Stimulated activated memory B cell treated with anti-CD40 and anti-IgM and Interleukin-4, amounts not matched to agents 10 μg/mL and 1 μg/mL and 100 μg/mL, for 72 hours (primary cell): ENCODE results near the gene CHRNA10.
"Not testable (repeated sequence)": the region's sequence is repeated elsewhere in the genome, so short reads cannot be mapped to it uniquely, and the experiment has no call there.

ENCODE experiments used
- ATAC-seq: fragments of 150-1000 bp; cut with Tn5 transposase; 2 replicates; pipeline ENCODE4 v1.10.0; 2021
- H3K27ac Mint-ChIP-seq: one replicate; pipeline ENCODE4 v1.8.0; 2022; ENCODE audit warnings: mild to moderate bottlenecking, mixed read lengths
- H3K27me3 Mint-ChIP-seq: one replicate; pipeline ENCODE4 v1.8.0; 2022; ENCODE audit warnings: mixed read lengths
- H3K36me3 Mint-ChIP-seq: one replicate; pipeline ENCODE4 v1.8.0; 2022; ENCODE audit warnings: mixed read lengths
- H3K4me1 Mint-ChIP-seq: one replicate; pipeline ENCODE4 v1.8.0; 2022; ENCODE audit warnings: mixed read lengths
- H3K4me3 Mint-ChIP-seq: one replicate; pipeline ENCODE4 v1.8.0; 2022; ENCODE audit warnings: mild to moderate bottlenecking, moderate library complexity, mixed read lengths
- H3K9me3 Mint-ChIP-seq: one replicate; pipeline ENCODE4 v1.8.0; 2022; ENCODE audit warnings: mixed read lengths

Gene CHRNA10

DNA sequence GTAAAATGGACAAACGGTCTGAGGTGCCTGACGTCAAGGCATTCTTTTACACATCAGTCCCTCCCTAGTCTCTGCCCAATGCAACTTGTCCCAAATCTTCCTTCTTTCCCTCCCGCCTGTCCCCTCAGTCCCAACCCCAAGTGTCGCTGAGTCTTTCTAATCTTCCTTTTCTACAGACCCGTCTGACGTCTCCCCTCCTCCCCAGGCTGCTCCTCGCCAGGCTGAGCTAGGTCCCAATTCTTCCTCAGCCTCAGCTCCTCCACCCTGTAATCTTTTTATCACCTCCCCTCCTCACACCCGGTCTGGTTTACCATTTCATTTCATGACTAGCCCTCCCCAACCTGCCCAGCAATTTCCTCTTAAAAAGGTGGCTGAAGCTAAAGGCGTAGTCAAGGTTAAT, 21.8 kb downstream of the CHRNA10 start:
- H3K36me3 Mint-ChIP-seq, ATAC-seq, H3K27ac Mint-ChIP-seq, H3K4me3 Mint-ChIP-seq, H3K9me3 Mint-ChIP-seq, H3K4me1 Mint-ChIP-seq: not testable (repeated sequence)
- peaks cover 25% of the 10 kb centered on the region for H3K27me3 Mint-ChIP-seq

DNA sequence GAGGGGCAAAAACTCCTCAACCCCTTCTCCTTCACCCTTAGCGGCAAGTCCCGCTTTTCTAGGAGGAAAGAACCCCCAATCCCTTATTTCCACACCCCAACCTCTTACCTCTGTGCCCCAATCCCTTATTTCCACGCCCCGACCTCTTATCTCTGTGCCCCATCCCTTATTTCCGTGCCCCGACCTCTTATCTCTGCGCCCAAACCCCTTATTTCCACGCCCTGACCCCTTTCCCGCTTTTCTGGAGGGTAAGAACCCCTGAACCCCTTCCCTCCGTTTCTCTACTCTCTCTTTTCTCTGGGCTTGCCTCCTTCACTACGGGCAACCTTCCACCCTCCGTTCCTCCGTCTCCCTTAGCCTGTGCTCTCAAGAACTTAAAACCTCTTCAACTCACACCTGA, 22.3 kb downstream of the CHRNA10 start:
- H3K4me1 Mint-ChIP-seq: not testable (repeated sequence)

DNA sequence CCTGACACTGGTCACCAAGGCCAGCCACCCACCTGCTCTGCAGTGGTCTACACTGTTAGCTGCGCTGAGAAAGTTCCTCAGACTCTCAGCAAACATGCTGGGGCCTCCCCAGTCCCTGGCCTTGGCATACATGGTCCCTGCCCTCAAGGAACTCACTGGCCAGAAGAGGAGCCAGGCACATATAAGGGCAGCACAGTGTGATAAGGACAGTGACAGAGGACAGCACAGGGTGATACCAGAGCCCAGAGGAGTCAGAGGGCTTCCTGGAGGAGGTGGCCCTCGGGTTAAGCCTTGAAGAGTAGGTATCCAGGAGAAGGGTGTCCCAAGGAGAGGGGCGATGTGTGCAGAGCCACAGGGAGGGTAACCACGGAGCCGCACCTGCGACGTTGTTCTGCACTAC, 25.6 kb downstream of the CHRNA10 start:
- H3K4me3 Mint-ChIP-seq: no peak overlapping the region
- peaks cover 54% of the 10 kb centered on the region for H3K27me3 Mint-ChIP-seq
- H3K36me3 Mint-ChIP-seq: no peaks in the 10 kb centered on the region
- no peak for ATAC-seq
- no peak overlapping the region for H3K27ac Mint-ChIP-seq
- H3K9me3 Mint-ChIP-seq: peaks cover 2% of the 10 kb centered on the region
- peaks cover 7% of the 10 kb centered on the region for H3K4me1 Mint-ChIP-seq

More for the DNA sequence above, 22.3 kb downstream of the CHRNA10 start:
- not testable (repeated sequence) for H3K27ac Mint-ChIP-seq, H3K9me3 Mint-ChIP-seq, H3K36me3 Mint-ChIP-seq, H3K4me3 Mint-ChIP-seq, ATAC-seq
- peaks cover 30% of the 10 kb centered on the region for H3K27me3 Mint-ChIP-seq

DNA sequence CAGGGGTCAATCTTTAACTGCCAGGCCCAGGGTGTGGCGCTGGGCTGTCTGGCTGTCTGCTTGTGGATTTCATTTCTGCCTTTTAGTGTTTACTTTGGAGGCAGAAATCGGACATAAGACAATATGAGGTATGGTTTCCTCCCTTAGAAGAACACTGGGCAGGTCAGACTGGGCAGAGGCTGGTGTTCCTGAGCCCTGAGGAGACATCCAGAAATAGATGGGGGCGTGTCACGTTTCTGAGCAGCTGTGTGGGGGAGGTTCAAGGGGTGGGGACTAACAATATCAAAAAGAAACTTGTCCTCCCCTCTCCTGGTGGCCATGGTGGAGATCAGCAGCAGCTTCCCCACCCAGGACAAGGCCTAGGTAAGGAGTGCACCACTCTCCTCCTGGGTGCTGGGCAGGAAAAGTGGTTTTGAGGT, 26.4 kb downstream of the CHRNA10 start, which contains the start of gene ART1:
ART1 (plus strand) TSS at position 312 of the 419 bp plus-strand sequence. CDS start 14,086 bp downstream, outside the sequence.
- ATAC-seq: no peak
- peaks cover 2% of the 10 kb centered on the region for H3K9me3 Mint-ChIP-seq
- H3K4me3 Mint-ChIP-seq: no peak within 1 kb of the TSS
- H3K4me1 Mint-ChIP-seq: peaks cover 7% of the 10 kb centered on the region
- H3K36me3 Mint-ChIP-seq: no peaks in the 10 kb centered on the region
- H3K27me3 Mint-ChIP-seq: peaks cover 61% of the 10 kb centered on the region
- H3K27ac Mint-ChIP-seq: no peak within 1 kb of the TSS

DNA sequence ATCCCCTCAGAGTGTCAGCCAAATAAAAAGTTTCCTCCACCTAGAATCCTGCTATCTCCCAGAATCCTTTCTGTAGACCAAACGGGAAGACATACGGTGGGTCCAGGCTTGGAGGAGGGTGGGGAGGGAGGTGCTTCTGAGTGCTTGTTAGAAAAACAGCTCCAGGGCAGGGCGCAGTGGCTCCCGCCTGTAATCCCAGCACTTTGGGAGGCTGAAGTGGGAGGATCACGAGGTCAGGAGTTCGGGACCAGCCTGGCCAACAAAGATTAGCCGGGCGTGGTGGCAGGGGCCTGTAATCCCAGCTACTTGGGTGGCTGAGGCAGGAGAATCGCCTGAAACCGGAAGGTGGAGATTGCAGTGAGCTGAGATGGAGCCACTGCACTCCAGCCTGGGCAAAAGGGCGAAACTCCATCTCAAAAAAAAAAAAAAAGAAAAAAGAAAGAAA, 28.1 kb downstream of the CHRNA10 start:
- H3K27ac Mint-ChIP-seq, H3K4me1 Mint-ChIP-seq, H3K36me3 Mint-ChIP-seq, ATAC-seq, H3K9me3 Mint-ChIP-seq: not testable (repeated sequence)
- Mint-ChIP-seq H3K27me3 (peaks cover 78% of the 10 kb centered on the region), H3K4me3 (peak overlapping the region; percentile 64)

DNA sequence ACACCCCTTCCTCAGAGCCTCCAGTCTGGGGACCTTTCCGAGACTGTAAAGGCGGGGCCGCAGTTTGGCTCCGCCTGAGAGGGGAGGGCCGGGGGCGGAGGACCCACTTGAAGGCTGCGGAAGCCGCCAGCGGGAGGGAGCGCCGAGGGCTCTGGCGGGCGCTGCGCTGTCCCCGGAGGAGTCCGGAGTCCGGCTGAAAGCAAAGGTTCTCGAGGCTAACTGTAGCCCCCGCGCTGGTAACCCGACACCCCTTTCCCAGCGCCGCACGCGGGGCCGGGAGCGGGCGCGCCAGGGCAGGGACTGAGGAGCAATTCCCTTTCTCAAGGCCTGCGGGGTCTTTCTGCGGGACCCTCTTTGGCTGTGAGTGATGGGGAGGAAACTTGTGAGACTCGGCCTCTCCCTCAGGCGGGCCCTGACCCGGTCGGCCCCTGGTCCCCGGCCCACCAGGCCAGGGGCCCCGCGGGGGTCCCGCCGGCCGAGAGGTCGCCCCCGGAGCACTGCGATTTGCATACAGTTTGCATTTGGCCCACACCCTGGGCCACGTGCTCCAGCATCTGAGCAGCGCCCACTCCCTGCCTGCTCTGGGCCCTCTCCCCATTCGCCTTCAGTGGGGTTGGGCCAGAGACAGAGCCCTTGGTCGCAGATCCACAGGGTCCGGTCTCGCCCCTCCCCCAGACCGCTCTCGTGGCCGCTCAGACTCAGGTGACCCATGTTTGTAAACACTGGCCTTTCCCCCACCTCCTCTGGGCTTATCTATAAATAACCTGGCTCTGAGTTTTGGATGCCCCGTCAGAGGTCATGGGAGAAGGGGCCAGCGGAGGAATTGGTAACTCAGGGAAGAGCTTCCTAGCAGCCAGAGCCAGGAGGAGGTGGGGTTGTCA, 28.9 kb downstream of the CHRNA10 start:
- Mint-ChIP-seq H3K27me3 (peaks cover 86% of the 10 kb centered on the region), H3K9me3 (peaks cover 2% of the 10 kb centered on the region), H3K36me3 (no peaks in the 10 kb centered on the region)

DNA sequence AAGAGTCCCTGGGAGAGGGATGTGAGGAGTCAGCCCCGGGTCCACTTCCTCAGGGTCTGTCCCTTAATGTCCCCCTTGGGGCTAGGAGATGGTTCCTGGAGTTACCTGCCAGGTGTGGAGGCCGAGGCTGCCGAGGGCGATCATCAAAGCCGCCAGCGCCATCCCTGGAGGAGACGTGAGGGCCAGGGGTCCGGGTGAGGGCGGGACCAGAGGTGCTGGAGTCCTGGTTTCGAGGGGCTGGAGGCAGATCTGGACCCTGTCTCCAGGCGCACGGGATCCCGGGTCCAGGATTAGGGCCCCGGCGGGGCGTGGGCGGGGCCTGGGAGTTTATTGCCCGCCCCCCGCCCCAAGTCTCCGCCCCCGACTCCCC, 29.5 kb downstream of the CHRNA10 start, which contains the start of gene ART5:
ART5 (minus strand) TSS at position 292 of the 370 bp plus-strand sequence; CDS start at position 162, 130 bp downstream.
- Mint-ChIP-seq H3K4me3 (peak within 1 kb of the TSS; percentile 64), H3K27ac (peak within 1 kb of the TSS; percentile 45), H3K36me3 (no peaks in the 10 kb centered on the region), H3K4me1 (peaks cover 7% of the 10 kb centered on the region), H3K9me3 (peaks cover 2% of the 10 kb centered on the region), H3K27me3 (peaks cover 90% of the 10 kb centered on the region)
- ATAC-seq: no peak

More for the DNA sequence above, 28.9 kb downstream of the CHRNA10 start:
- H3K27ac Mint-ChIP-seq: peak overlapping the region; percentile 45
- peak overlapping the region; percentile 64 for H3K4me3 Mint-ChIP-seq
- peaks cover 7% of the 10 kb centered on the region for H3K4me1 Mint-ChIP-seq
- peak; percentile 66 for ATAC-seq

DNA sequence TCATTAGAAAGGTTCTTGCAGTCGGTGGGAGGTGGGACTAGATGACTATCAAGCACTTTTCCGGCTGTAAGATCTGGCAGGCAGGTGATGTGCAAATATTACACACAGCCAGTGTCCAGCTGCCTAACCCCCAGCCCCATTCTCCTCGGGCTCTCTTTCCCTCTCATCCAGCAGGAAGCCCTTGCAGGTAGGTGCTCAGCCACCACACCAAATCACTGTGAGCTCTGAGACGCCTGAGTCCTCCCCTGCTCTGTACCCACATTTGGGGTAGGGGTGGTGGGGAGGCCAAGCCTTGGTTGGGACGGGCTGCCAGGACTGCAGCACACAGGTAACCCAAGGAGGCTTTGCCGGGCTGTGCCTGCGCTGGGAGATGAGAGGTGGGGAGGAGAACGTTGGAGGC, 30.0 kb downstream of the CHRNA10 start:
- Mint-ChIP-seq H3K4me1 (peaks cover 7% of the 10 kb centered on the region), H3K27me3 (peaks cover 90% of the 10 kb centered on the region), H3K36me3 (no peaks in the 10 kb centered on the region), H3K4me3 (peak overlapping the region; percentile 46), H3K9me3 (peaks cover 2% of the 10 kb centered on the region), H3K27ac (no peak overlapping the region)
- no peak for ATAC-seq

DNA sequence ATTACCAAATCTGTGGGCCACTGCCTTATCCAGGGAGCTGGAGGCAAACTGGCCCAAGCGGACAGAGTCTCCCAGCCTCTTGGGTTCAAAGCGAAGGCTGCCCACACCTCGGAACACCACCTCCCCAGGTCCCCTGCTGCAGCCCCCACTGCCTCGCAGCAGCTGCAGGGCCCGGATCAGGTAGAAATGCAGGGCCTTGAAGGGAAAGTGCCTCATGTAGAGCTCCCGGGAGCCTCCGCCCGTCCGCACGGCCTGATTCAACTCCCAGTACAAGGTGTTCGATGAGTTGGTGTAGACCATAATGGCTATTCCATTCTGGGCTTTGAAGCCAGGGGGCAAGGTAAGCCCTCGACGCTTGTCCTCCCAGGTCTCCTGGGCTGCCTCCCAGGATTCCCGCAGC, 31.3 kb downstream of the CHRNA10 start:
- Mint-ChIP-seq H3K4me3 (no peak overlapping the region), H3K27me3 (peaks cover 88% of the 10 kb centered on the region), H3K36me3 (no peaks in the 10 kb centered on the region), H3K9me3 (peaks cover 2% of the 10 kb centered on the region), H3K4me1 (peaks cover 7% of the 10 kb centered on the region), H3K27ac (no peak overlapping the region)
- ATAC-seq: no peak

DNA sequence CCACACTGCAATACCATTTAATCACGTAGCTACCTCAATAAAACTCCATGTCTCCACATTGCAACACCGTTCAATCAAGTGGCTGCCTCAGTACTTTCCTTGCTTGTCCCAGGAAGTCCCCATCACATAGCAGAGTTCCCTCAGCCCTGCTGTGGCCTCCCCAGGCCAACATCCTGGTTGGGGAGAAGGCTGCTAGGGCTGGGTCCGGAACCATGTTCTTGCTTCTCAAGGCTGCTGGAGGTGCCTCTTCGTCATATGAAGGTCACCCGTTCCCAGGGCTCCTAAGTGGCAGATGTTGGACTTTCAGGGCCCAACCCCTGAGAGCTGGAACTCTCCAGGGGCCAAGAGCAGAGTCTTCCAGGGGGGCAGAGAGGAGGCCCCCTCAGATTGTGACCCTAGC, 32.7 kb downstream of the CHRNA10 start:
- peaks cover 82% of the 10 kb centered on the region for H3K27me3 Mint-ChIP-seq
- H3K36me3 Mint-ChIP-seq: no peaks in the 10 kb centered on the region
- peaks cover 7% of the 10 kb centered on the region for H3K4me1 Mint-ChIP-seq
- no peak overlapping the region for H3K27ac Mint-ChIP-seq
- no peak overlapping the region for H3K4me3 Mint-ChIP-seq
- H3K9me3 Mint-ChIP-seq: no peaks in the 10 kb centered on the region
- ATAC-seq: no peak

DNA sequence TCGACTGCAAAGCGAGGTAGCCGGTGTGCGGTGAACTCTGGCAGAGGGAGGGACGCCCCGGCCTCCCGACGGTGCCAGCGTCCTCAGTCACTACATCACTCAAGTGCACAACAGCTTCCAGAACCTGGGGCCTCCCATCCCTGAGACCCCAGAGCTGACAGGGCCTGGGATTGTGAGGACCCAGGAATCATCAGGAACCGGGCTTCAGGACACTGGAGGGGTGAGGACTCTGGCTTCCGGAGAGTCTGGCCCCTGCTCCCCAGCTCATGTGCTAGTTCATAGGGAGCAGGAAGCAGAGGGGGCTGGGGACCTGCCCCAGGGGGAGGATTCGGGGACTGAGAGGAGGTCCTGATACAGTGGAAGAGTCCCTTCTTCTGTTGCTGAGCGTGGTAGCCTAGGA, 34.0 kb downstream of the CHRNA10 start:
- Mint-ChIP-seq H3K36me3 (no peaks in the 10 kb centered on the region), H3K27ac (no peak overlapping the region), H3K27me3 (peaks cover 74% of the 10 kb centered on the region), H3K4me1 (no peaks in the 10 kb centered on the region), H3K4me3 (no peak overlapping the region), H3K9me3 (no peaks in the 10 kb centered on the region)
- ATAC-seq: no peak

DNA sequence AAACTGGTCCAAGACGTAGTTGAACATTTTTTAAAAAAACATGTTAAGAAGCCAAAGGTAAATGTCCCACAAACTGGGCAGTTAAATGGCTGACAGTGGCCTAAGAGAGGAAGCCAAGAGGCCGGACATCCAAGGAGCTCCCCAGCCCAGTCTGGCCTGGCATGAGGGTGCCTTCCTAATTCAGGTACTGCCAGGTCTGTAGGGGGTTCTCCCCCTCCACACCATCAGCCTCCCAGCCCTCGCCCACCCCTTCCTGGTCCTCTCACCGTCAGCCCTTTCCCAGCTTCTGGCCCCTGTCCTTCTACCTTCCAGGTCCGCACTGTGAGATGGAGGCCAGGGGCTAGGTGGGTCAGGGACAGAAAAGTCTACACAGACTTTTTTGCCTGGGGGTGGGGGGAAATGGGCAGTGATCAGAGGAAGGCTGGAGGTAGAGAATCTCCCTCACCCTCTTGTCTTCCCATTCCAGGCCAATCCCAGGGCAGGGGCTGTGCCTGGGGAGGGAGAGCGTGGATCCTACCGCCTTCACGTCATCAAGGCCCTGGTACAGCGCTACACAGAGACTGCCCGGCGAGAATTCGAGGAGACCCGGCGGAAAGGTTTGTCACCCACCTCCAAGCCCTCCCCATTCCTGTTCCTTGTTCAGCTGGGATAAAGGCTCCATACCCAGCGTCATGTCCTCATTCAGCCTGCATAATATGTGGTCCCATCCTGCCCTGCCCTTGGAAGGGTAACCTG, 35.4 kb downstream of the CHRNA10 start:
- Mint-ChIP-seq H3K27me3 (peaks cover 64% of the 10 kb centered on the region), H3K27ac (no peak overlapping the region), H3K4me3 (no peak overlapping the region), H3K9me3 (no peaks in the 10 kb centered on the region), H3K36me3 (no peaks in the 10 kb centered on the region), H3K4me1 (no peaks in the 10 kb centered on the region)
- ATAC-seq: no peak

DNA sequence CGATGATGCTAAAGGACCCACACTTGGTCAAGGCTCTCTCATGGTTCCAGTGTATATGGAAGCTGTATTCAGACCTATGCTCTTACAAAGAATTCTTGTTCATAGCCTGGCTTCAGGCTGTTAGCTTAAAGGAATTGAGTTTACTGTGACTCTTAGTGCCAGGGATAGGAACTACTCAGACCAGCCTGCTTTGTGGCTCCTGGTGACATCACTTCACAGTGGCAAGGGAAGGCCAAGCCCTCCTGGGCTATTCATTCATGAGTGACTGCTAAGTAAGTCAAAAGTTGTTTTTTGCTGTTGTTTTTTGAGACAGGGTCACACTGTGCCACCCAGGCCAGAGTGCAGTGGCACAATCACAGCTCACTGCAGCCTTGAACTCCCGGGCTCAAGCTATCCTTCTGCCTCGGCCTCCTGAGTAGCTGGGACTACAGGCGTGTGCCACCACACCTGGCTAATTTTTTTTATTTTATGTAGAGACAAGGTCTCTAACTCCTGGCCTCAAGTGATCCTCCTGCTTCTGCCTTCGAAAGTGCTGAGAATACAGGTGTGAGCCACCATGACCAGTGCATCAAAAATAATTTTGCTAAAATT, 39.0 kb downstream of the CHRNA10 start:
- no peak overlapping the region for H3K27ac Mint-ChIP-seq
- no peaks in the 10 kb centered on the region for H3K36me3 Mint-ChIP-seq
- ATAC-seq: no peak
- H3K9me3 Mint-ChIP-seq: no peaks in the 10 kb centered on the region
- no peak overlapping the region for H3K4me3 Mint-ChIP-seq
- peaks cover 29% of the 10 kb centered on the region for H3K27me3 Mint-ChIP-seq
- H3K4me1 Mint-ChIP-seq: no peaks in the 10 kb centered on the region

DNA sequence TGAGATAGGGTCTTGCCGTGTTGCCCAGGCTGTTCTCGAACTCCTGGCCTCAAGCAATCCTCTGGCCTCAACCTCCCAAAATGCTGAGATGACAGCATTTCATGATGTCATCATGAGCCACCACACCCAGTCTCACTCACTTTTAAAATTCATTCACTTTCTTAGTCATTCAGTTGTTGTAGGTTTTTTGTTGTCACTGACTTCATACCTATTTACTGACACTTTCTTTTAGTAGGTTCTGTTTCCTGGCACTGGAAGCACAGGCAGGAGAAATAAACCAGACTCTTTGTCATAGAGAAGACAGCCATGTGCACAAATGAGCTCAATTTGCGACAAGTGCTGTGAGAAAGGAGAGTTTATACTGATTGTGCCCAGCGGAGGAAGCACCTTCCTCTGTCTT, 39.9 kb downstream of the CHRNA10 start:
- Mint-ChIP-seq H3K4me3 (no peak overlapping the region), H3K36me3 (no peaks in the 10 kb centered on the region), H3K4me1 (no peaks in the 10 kb centered on the region), H3K27ac (no peak overlapping the region), H3K27me3 (peaks cover 21% of the 10 kb centered on the region), H3K9me3 (no peaks in the 10 kb centered on the region)
- no peak for ATAC-seq

DNA sequence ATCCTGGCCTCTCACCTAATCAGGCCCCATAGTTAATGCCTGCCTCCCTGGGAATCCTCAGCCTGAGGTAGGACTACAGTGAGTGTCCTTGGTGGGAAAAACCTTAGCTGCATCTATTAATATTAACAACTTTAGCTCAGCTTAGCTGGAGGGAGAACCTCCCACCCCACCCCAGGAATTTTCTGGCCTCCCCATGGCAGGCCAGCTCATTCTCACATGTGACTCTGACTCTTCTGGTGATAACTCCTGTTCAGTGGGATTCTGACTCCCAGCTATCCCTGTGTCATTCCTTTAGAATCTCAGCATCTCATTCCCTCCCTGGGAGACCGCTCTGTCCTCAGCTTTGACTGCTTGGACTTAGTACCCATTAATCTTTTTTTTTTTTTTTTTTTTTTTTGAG, 43.9 kb downstream of the CHRNA10 start:
- H3K36me3 Mint-ChIP-seq: no peaks in the 10 kb centered on the region
- no peak overlapping the region for H3K27ac Mint-ChIP-seq
- no peaks in the 10 kb centered on the region for H3K9me3 Mint-ChIP-seq
- no peaks in the 10 kb centered on the region for H3K4me1 Mint-ChIP-seq
- H3K27me3 Mint-ChIP-seq: no peaks in the 10 kb centered on the region
- no peak overlapping the region for H3K4me3 Mint-ChIP-seq
- ATAC-seq: no peak
